Ovary (tissue), 9 donors: ENCODE results near the gene PTDSS2. TPM values are rescaled to one million over a fixed set of nuclear protein-coding genes. Genes with fewer than 3 reads are reported as not detected.

Experiments
- DNase-seq, 5 donors: peaks; one replicate each; pipeline ENCODE4 v3.0.0-alpha.2; 2019 to 2020
- H3K27ac ChIP-seq, 2 donors: fragments of 200-600 bp; one replicate each; pipeline versions ENCODE4 v1.5.1 to v1.8.0; 2019 to 2022
- H3K27me3 ChIP-seq: fragments of 200-600 bp; one replicate; pipeline ENCODE4 v1.8.0; 2022
- H3K36me3 ChIP-seq: fragments of 200-600 bp; sonication (generic); one replicate; pipeline ENCODE4 v1.5.1; 2019
- H3K4me1 ChIP-seq: one replicate; pipeline ENCODE4 v1.8.1; 2013; ENCODE audit warnings: mild to moderate bottlenecking, moderate library complexity; ENCODE audit not compliant: insufficient read depth
- H3K4me3 ChIP-seq: fragments of 200-600 bp; sonication (generic); one replicate; pipeline ENCODE4 v1.5.1; 2017
- H3K9me3 ChIP-seq, 2 donors: fragments of 200-600 bp in 1 of 2; sonication (generic) in 1 of 2; one replicate each; pipeline versions ENCODE4 v1.5.1 to v1.8.1; 2013 to 2019; ENCODE audit warnings: mild to moderate bottlenecking in 1 of 2, moderate library complexity in 1 of 2
- EP300 ChIP-seq: sonication (generic); formaldehyde crosslinking; IDR thresholded peaks from one replicate; pipeline ENCODE4 v1.6.1; 2017; ENCODE audit warnings: antibody characterized with exemption
- POLR2A ChIP-seq: fragments of 450-650 bp; IDR thresholded peaks from one replicate; pipeline ENCODE4 v1.6.1; 2017; ENCODE audit warnings: antibody characterized with exemption, mild to moderate bottlenecking, moderate library complexity
- WGBS, 3 donors: extraction: QIAGEN DNeasy Blood & Tissue Kit in 1 of 3; methylation state at CpG; one replicate each; pipeline versions ENCODE4 v1.1.5 to v1.1.7; 2013 to 2017; 5-methylcytosine and 5-hydroxymethylcytosine counted together
- intact Hi-C, 4 donors: fragments of 100-400 bp; cut with DNase I; formaldehyde crosslinking; loops; one replicate each; pipeline versions ENCODE4 v1.11.0 to v1.15.1; 2022 to 2023
- polyA plus RNA-seq, 2 donors: library from polyadenylated mRNA; stranded (reverse); fragments of 200-250 nt in 1 of 2; fragments of 350-450 nt in 1 of 2; fragmentation: Illumina TruSeq in 1 of 2; extraction: RNeasy Lipid Tissue Mini Kit (QIAGEN cat#74804) in 1 of 2; gene quantifications; one replicate each; pipeline ENCODE4 v1.2.3, GENCODE V29; 2013 to 2014
- total RNA-seq, 7 donors: library from RNA; depleted of rRNA in 2 of 7; stranded (reverse); fragments of >200 nt in 2 of 7; fragmentation: NEBNext Ultra II Directional in 3 of 7; extraction: Animal tissue kit (Norgen Biotek cat#: 25700) in 3 of 7; gene quantifications; one replicate each; pipeline versions ENCODE4 v1.1.0 to v1.2.4, GENCODE V29; 2016 to 2023
- TF ChIP-seq, protein P1 (sequence below), 3 donors: fragments of 450-650 bp in 2 of 3; fragments of 200-600 bp in 1 of 3; IDR thresholded peaks; one replicate each; pipeline versions ENCODE4 v1.5.1 to v1.8.0; 2016 to 2022; ENCODE audit warnings: antibody characterized with exemption in 3 of 3, mild to moderate bottlenecking in 1 of 3
- donor health status: DM: no; HTN: no; CAD: no; lungs with moderate emphysema.
- donor health status: DM: no; HTN: no; CAD: no.
- donor health status: Bipolar disorder and iron deficiency.
- donor health status: DM: yes; HTN: yes; CAD: no.
- donor health status: DM: no; HTN: no; CAD: no.
- donor health status: DM: yes; HTN: yes; CAD: no.

Gene PTDSS2
- total and polyA plus RNA-seq, 9 donors, result 17.1 to 56.5 (median 38.8) TPM

DNA sequence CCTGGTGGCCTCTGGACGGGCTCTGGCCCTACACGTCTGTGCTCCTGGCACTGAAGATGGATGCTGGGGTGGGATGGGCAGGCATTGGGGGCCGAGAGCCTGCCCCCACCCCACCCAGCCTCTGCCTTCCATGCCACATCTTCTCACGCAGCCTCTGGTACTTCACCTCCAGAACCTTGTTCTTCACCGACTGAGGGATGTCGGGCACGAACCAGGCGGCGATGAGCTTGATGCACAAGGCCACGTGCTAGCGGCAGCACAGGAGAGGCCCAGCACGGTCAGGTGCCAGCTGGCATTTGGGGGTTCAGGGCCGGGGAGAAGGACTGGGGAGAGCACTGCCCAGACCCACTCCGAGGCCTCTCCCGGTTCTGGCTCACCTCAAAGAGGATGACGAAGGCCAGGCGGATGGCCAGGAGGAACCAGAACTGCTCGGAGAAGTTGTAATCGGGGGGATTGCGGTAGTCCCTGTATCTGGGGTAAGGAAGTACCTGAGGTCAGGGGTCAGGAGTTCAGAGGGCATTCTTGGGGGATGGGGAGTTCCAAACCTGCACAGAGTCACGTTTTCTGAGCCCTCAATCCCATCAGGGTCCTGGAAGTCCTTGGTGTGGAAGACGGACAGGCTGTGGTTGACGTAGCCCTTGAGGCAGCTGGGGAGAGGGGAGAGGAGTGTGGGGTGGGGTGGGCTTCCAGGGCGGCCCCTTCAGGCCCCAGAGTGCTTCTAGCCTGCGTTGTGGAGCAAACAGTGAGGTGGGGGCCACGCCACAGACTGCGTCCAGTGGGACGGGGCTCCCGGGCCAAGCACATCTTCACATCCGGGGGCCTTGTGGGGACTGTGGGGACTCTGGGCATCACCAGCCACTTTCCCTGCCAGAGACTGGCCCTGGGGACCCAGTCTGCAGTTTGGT lies 31.5 kb upstream of the PTDSS2 start:
- intact Hi-C loops, result no loop called here
- H3K9me3 ChIP-seq, result no peaks in the 10 kb centered on the region
- no peaks in the 10 kb centered on the region for H3K27me3 ChIP-seq
- peaks cover 2% of the 10 kb centered on the region for H3K4me1 ChIP-seq
- H3K36me3 ChIP-seq, result no peaks in the 10 kb centered on the region
- H3K27ac ChIP-seq, result no peak overlapping the region
- TF ChIP-seq POLR2A, result no peak
- TF ChIP-seq, protein P1, sequence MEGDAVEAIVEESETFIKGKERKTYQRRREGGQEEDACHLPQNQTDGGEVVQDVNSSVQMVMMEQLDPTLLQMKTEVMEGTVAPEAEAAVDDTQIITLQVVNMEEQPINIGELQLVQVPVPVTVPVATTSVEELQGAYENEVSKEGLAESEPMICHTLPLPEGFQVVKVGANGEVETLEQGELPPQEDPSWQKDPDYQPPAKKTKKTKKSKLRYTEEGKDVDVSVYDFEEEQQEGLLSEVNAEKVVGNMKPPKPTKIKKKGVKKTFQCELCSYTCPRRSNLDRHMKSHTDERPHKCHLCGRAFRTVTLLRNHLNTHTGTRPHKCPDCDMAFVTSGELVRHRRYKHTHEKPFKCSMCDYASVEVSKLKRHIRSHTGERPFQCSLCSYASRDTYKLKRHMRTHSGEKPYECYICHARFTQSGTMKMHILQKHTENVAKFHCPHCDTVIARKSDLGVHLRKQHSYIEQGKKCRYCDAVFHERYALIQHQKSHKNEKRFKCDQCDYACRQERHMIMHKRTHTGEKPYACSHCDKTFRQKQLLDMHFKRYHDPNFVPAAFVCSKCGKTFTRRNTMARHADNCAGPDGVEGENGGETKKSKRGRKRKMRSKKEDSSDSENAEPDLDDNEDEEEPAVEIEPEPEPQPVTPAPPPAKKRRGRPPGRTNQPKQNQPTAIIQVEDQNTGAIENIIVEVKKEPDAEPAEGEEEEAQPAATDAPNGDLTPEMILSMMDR (IDR thresholded peaks at IDR 0.05), result no peak
- no peak for TF ChIP-seq EP300
- no peak overlapping the region for H3K4me3 ChIP-seq
- 80 to 87% (median 83%) methylated on average over 30 of the region's 30 CpGs for WGBS, 3 donors
- no peak for DNase-seq

DNA sequence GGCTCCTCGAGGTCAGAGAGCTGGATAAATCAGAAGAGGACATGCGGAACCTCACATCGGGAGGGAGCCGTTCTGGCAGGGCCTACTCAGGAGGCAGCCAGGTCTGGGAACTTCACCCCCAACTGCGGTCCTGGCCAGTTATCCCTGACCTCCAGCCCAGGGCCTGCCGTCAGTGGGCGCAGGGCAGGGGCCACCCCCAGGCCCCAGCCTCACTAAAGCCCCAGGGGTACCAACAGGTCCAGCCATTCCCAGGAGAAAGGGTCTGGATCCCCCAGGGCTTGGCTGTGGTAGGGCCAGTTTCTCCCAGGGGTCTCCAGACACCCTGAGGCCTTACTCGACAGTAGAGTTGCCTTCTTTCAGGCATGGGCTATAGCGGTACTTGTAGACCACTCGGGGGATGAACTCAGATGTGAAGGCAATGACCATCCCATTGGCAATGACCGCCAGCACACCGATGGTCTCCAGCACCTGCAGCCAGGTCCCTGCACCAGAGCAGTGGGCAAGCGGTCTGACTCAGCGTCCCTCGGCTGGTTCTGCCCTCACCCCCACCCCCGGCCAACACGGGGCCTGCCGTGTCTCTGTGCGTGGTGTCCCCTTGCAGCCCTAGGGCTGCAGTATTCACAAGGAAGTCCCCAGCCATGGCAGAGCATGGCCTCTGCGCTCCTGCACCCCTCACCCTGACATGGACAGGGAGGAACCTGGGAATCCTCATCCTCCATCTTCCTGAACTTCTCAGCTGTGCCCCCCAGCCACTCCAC lies 30.7 kb upstream of the PTDSS2 start:
- DNase-seq, result no peak
- Histone ChIP-seq H3K9me3 (no peaks in the 10 kb centered on the region), H3K27ac (no peak overlapping the region), H3K4me1 (peaks cover 2% of the 10 kb centered on the region), H3K36me3 (no peaks in the 10 kb centered on the region), H3K27me3 (no peaks in the 10 kb centered on the region), H3K4me3 (no peak overlapping the region)
- 84 to 88% (median 87%) methylated on average over 19 to 20 of the region's 20 CpGs for WGBS, 3 donors
- TF ChIP-seq, protein P1 (IDR thresholded peaks at IDR 0.05), result no peak
- TF ChIP-seq EP300 (no peak), POLR2A (no peak)
- intact Hi-C loops, result no loop called here

DNA sequence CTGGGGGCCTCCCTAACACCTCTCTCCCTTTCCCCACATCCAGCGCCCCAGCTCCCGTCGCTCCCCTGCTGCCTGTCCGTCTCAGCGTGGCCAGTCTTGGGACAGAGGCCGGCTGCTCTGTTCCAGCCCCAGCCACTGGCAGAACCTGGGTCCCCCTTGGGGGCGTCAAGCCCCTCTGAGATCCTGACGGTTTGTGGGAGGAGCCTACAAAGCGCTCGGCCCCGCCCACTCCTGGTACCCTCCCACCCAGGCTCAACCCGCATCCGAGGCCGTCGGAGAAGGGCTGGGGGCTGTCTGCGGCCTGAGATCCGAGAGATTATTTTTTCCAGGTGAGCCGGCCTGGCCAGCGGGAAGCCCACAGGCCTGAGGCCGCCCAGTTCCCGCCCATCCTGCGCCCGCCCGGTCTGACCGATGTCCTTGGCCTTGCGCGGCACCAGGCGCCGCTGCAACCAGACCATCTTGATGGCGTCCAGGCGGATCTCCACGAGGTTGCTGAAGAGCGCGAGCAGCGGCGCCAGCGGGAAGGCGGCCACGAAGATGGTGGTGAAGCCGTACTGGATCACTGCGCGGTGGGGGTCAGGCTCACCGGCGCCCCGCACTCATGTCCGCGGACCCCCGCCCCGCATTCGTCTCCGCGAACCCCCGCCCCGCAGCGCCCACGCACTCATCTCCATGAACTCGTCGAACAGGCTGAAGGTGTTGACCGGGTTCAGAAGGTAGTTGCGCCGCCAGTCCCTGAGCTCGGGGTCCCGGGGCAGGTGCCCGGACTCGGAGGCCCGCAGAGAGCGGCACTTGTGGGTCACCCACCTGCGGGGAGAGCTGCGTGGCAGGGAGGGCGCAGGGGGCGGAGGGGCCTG lies 29.8 kb upstream of the PTDSS2 start:
- Histone ChIP-seq H3K9me3 (no peaks in the 10 kb centered on the region), H3K27me3 (no peaks in the 10 kb centered on the region), H3K4me3 (no peak overlapping the region), H3K27ac (no peak overlapping the region), H3K36me3 (no peaks in the 10 kb centered on the region), H3K4me1 (peaks cover 2% of the 10 kb centered on the region)
- intact Hi-C loops, result no loop called here
- peak in 2 of 5 donors; percentile 15 to 38 for DNase-seq
- WGBS, 3 donors, result 41 to 61% (median 53%) methylated on average over 53 to 71 of the region's 71 CpGs
- TF ChIP-seq, protein P1 (IDR thresholded peaks at IDR 0.05), result no peak
- TF ChIP-seq POLR2A, result no peak

DNA sequence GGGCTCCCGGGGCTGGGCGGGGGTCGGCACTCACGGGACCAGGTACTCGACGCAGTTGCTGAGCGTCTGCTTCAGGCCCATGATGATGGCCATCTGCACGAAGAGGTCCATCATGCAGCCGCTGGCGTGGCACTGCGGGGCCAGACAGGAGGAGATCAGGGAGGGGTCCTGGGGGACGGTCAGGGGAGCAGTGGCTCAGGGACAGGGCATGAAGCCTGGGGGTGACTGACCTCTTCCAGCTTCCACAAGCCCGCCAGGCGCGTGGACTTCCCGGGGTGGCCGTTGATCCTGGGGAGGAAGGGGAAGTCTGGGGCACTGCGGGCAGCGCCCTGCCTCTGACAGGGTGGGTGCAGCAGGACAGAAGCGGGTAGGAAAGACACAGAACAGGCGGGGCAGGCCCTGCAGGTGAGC lies 29.2 kb upstream of the PTDSS2 start:
- intact Hi-C loops, result no loop called here
- Histone ChIP-seq H3K36me3 (no peaks in the 10 kb centered on the region), H3K4me1 (peaks cover 2% of the 10 kb centered on the region), H3K27me3 (no peaks in the 10 kb centered on the region), H3K9me3 (no peaks in the 10 kb centered on the region), H3K27ac (no peak overlapping the region), H3K4me3 (no peak overlapping the region)
- TF ChIP-seq, protein P1 (IDR thresholded peaks at IDR 0.05), result no peak
- TF ChIP-seq EP300 (no peak), POLR2A (no peak)
- 87 to 92% (median 90%) methylated on average over 21 of the region's 21 CpGs for WGBS, 3 donors
- peak in 2 of 5 donors; percentile 15 to 29 for DNase-seq
